ENCODE data around the gene NIT1.

The NIT1 gene

GRCh38 chr1:161157867-161158266, 40.0 kb downstream of the NIT1 start:
- no peak for DNase-seq (ENCODE audit: low spot score)

- no peak for DNase-seq (ENCODE audit: low spot score)
These were observed 40.6 kb downstream of the NIT1 start for GRCh38 chr1:161158316-161159010.

- peak; percentile 98 for DNase-seq (ENCODE audit: low spot score)
These were observed 41.4 kb downstream of the NIT1 start, which contains the start of gene USP21 for GRCh38 chr1:161159087-161159912. USP21 (plus strand) TSS chr1:161159500; CDS start chr1:161160641, 1,141 bp downstream.

GRCh38 chr1:161159913-161160243, 42.0 kb downstream of the NIT1 start:
- DNase-seq (ENCODE audit: low spot score): no peak

GRCh38 chr1:161160671-161161145, 42.8 kb downstream of the NIT1 start:
- no peak for DNase-seq (ENCODE audit: low spot score)

- no peak for DNase-seq (ENCODE audit: low spot score)
These were observed 43.7 kb downstream of the NIT1 start for GRCh38 chr1:161161652-161162051.

- no peak for DNase-seq (ENCODE audit: low spot score)
These were observed 44.1 kb downstream of the NIT1 start for GRCh38 chr1:161162052-161162451.

- no peak for DNase-seq (ENCODE audit: low spot score)
These were observed 44.9 kb downstream of the NIT1 start for GRCh38 chr1:161162806-161163205.

- no peak for DNase-seq (ENCODE audit: low spot score)
These were observed 45.9 kb downstream of the NIT1 start for GRCh38 chr1:161163793-161164192.

- no peak for DNase-seq (ENCODE audit: low spot score)
These were observed 47.2 kb downstream of the NIT1 start for GRCh38 chr1:161164901-161165610.

- peak; percentile 91 for DNase-seq (ENCODE audit: low spot score)
These were observed 48.1 kb downstream of the NIT1 start, which contains the start of gene PPOX for GRCh38 chr1:161165742-161166668. PPOX (plus strand) TSS chr1:161166426; CDS start chr1:161166848, 422 bp downstream.

GRCh38 chr1:161166669-161167548, 49.0 kb downstream of the NIT1 start:
- DNase-seq (ENCODE audit: low spot score): no peak

- DNase-seq (ENCODE audit: low spot score): no peak
These were observed 51.0 kb downstream of the NIT1 start for GRCh38 chr1:161168906-161169305.

Data from AG08396 (cell line).